Measurements from ENCODE around the gene IL36B.

The IL36B gene

DNA sequence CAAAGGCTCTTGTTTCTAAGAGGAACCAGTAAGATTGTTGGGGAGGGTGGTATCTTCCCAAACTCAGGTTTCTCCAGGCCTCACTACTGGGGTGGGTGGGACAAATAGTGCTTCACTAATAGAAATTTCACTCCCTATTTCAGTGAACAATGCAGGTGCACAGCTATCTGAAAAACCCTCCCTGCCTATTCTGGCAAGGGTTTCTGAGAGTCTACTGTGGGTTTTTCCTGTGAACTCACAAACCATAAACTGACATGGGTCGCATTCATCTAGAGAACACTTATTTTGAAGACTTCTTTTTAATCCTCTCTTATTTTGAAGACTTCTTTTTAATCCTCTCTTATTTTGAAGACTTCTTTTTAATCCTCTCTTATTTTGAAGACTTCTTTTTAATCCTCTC lies 43.0 kb downstream of the IL36B start:
- no peak for DNase-seq (ENCODE audit: low spot score)

DNA sequence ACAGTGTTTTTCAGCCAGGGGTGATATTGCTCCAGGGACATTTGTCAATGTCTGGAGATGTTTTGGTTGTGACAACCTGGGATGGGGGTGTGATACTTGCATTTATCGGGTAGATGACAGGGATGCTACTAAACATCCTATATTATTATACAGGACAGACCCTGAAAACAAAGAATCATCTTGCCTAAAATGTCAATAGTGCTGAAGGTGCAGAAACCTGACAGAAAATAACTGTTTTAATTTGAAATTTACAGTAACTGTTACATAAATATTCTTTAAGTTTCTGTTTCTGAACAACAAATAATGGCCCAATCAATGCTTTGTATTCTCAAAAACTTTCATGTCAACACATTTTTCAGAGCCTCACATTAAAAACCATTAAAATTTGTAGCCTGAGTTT lies 45.4 kb downstream of the IL36B start:
- DNase-seq (ENCODE audit: low spot score): no peak

DNA sequence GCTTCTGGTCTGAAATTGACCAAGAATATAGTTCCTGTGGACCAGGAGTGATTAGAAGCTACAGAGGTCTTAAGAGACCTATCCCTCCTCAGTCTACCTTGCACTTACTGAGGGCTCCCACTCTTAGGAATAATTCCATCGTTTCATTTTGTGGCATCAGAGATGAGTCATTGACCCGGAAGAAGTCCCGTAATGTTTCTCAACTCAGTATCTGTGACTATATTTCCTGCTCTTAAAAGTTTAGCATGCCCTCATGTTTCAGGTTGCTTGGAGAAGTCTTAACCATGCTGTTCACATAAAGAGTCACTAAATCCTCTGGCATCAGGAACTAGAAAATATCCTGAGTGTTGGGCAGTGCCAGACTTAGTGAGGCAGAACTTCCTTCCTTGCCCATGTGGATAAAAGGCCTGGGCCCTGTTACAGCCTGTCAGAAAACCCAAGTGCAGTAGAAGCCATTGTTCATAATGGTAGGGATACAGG lies 47.6 kb downstream of the IL36B start, which contains the start of gene IL36A:
TSS of gene IL36A (plus strand) at position 430 of the 480 bp plus-strand sequence. CDS start 413 bp downstream, outside the sequence.
- DNase-seq (ENCODE audit: low spot score): no peak

DNA sequence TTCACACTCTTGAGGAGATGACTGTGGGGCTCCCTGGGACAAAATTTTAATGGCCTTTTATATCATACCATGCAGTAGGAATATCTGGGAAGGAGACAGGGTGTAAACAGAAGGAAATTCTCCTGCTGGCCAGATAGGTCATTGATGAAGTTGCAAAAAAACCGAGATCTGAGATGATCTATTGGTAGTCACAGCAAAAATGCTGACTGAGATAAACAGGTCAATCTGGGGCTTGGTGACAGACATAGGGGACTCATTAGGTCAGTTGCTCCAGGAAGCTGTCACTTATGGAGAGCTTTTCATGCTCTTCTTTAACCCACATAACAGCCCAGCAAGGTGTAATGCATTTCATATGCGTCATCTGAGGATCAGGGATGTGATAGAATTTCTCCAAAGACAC lies 50.0 kb downstream of the IL36B start:
- DNase-seq (ENCODE audit: low spot score): no peak

DNA sequence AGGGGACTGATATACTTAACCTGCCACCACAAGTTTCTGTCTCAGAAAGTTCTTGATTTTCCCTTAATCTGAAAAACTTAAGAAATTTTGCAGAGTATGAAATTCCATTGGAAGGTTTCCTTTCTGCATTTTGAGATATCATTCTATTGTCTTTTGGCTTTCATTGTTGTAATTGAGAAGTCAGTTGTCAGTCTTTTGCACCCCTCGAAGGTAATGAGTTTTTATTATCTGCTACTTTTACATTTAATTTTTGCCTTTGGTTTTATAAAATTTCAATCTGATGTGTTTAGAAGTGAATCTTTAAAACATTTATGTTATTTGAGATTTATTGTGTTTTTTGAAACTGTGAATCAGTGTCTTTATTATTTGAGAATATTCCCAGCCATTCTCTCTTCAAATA lies 52.2 kb downstream of the IL36B start:
- DNase-seq (ENCODE audit: low spot score): no peak

DNA sequence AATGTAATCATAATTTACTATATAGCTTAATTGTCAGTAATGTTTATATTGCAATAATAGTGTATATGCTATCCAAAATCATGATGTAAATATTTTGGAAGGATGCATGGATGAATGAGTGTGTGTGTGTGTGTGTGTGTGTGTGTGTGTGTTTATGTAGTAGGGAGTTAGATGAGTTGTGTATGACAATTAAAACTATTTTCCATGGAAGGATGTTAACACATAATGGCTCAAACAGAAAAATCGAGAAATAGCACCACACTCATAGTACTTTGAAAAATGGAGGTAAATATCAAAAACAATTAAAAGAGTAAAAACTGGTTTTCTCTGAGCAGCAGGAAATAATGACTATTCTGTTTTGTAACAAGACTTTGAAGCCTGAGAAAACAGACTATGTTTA lies 55.5 kb downstream of the IL36B start:
- no peak for DNase-seq (ENCODE audit: low spot score)

DNA sequence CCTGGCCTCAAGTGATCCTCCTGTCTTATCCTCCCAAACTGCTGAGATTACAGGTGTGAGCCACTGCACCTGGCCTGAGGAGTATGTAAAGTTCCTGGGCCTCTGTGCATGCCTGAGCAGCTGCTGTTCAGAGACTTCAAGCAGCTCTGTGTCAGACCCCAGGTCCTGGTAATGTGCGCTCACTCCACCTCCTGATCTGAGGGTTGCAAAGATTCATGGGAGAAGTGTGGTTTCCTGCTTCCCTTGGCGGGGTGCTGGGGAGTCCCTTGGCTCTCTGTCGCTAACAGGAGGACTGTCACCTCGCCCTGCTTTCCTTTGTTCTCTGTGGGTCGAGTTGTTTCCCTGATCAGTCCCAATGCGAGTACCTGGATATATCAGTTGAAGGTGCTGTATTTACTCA lies 56.0 kb downstream of the IL36B start:
- DNase-seq (ENCODE audit: low spot score): no peak

DNA sequence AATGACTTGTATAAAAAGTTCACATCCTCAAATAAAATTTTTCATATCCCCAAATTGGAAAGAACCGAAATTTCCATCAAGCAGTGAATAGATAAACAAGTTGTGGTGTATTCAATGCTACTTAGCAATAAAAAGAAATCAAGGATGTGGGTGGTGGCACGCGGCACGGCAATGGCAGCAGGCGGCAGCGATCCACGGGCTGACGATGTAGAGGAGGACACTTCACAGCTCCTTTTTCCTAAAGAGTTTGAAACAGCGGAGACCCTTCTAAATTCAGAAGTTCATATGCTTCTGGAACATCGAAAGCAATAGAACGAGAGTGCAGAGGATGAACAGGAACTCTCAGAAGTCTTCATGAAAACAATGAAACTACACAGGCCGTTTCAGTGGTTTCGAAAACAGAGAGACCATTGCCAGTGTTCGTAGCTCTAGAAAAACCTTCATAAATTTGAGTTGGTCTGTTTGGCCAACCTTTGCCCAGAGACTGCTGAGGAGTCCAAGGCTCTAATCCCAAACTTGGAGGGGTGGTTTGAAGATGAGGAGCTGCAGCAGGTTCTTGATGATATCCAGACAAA lies 57.2 kb downstream of the IL36B start:
- DNase-seq (ENCODE audit: low spot score): no peak

DNA sequence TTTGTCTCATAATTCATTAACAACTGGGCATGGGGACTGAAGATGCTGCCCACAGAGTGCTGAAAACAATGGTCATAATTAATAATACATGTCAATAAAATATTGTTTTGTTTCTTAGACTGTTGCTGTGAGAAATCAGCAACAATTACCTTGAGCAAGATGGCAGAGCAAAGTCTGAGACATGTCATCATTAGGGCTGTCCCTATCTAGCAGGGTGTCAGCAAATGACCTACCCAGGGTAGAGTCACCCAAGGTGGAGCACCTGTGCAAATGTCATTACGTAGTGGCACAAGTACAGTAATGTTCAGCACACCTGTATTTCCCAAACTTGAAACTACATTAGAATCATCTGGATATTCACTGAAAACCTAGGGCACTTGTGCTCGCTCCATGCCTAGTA lies 58.0 kb downstream of the IL36B start:
- no peak for DNase-seq (ENCODE audit: low spot score)

DNA sequence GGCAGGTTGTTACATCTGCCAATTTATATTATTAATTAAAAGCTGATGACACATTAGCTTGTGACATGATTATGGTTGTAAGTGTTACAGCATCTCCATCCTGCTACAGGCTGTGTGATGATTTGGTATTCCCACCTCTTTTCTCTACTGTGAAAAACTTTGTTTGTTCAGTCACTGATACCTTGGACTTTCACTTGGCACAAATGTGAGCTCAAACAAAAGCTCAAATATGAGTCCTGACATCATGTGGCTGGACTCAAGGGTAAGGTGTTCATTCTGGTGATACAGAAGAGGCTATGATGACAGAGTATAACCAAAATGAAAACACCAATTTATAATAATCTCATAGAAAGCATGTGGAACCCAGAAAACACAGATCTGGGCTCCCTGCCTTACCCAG lies 58.8 kb downstream of the IL36B start:
- DNase-seq (ENCODE audit: low spot score): no peak

DNA sequence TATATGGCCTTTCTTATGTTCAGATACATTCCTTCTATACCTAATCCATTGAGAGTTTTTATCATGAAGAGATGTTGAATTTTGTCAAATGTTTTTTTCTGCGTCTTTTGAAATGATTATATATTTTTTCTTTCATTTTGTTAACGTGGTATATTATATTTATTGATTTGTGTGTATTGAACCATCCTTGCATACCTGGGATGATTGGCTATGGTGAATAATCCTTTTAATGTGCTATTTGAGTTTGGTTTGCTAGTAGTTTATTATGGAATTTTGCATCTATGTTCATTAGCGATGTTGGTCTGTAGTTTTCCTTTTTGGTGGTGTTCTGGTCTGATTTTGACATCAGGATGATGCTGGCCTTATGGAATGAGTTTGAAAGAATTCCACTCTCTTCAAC lies 63.1 kb downstream of the IL36B start:
- no peak for DNase-seq (ENCODE audit: low spot score)

DNA sequence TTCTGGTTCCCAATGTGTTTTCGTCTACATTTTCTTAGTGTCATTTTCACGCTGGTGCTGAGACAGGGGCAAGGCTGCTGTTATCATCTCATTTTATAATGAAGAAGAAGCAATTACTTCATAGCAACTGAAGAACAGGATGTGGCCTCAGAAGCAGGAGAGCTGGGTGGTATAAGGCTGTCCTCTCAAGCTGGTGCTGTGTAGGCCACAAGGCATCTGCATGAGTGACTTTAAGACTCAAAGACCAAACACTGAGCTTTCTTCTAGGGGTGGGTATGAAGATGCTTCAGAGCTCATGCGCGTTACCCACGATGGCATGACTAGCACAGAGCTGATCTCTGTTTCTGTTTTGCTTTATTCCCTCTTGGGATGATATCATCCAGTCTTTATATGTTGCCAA lies 67.6 kb downstream of the IL36B start:
- no peak for DNase-seq (ENCODE audit: low spot score)

DNA sequence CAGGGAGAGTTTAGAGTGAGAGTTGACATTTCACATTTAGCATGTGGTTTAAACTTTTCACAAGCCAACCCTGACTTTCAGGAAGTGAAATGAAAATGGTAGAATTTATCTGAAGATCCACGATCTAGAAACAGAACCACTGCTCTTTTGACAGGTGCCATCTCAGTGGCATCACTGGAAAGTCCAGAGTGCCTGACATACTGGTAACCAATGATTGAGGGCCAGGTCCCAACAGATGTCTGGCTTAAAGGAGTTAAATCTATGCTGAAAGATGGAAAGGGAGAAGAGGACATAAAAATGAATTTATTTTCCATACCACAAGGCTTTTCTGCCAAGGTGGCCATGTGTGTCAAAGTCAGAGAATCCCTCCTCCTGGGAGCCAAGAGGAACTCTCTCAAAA lies 72.1 kb downstream of the IL36B start:
- DNase-seq (ENCODE audit: low spot score): no peak

DNA sequence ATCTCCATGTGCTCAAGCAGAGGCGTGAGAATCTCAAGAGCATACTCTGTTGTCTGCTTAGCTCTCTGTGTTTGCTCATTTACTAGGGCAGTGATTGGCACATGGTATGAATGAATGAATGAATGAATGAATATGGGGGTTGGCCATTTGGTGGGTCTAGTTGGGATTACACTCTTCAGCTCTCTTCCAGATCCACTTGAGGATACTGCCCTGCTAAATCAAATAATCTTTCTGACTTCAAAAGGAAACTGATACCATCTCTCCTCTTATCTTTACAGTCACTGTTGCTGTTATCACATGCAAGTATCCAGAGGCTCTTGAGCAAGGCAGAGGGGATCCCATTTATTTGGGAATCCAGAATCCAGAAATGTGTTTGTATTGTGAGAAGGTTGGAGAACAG lies 72.9 kb downstream of the IL36B start:
- DNase-seq (ENCODE audit: low spot score): no peak

DNA sequence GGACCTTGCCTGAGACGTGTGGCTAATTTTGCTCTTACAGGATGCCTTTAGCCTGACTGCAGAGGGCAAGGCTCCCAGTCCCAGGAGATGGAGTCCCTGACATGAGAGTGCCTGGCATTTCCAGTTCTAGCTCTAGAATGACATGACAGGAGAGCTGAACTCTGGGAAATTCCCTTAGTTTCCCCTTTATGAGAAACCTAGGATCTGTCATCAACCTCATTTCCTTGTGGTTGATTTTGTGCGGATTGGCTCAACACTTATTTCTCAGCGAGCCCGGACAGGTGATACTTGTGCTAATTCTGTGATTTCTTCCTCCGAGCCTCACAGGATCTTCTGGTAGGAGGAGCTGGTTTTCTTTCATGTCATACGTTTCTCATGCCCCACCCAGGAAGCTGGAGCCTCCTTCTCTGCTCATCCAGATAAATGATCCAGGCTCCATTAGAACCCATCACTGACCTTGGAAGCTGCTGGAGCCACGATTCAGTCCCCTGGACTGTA lies 75.1 kb downstream of the IL36B start, which contains the start of gene IL36G:
TSS of gene IL36G (plus strand) at position 448 of the 498 bp plus-strand sequence. CDS start 633 bp downstream, outside the sequence.
- DNase-seq (ENCODE audit: low spot score): no peak

Data from cerebellar cortex (tissue), 1 donor.